Panc1 (cell line): ENCODE results near the gene CBX7.

Experiments used
- POLR2AphosphoS5 ChIP-seq: IDR thresholded peaks from 2 replicates; pipeline ENCODE4 v1.6.1; 2012; ENCODE audit warnings: mild to moderate bottlenecking, low read depth, low read length, moderate library complexity
- SIN3A ChIP-seq: IDR thresholded peaks from 2 replicates; pipeline ENCODE4 v1.6.1; 2012; ENCODE audit warnings: low read depth, mild to moderate bottlenecking, low read length, moderate library complexity, borderline replicate concordance; ENCODE audit not compliant: insufficient read depth
- TF ChIP-seq, protein P1 (sequence below): fragments of 450-650 bp; IDR thresholded peaks from 2 replicates; pipeline ENCODE4 v1.5.1; 2017; ENCODE audit warnings: mild to moderate bottlenecking
- TF ChIP-seq, protein P2 (sequence below), 2 experiments: IDR thresholded peaks; 2 replicates each; pipeline ENCODE4 v1.6.1; 2011 to 2012; ENCODE audit warnings: low read depth in 2 of 2, control low read depth in 1 of 2, low read length in 1 of 2, mild to moderate bottlenecking in 1 of 2, moderate library complexity in 1 of 2; ENCODE audit not compliant: insufficient read depth in 1 of 2

DNA sequence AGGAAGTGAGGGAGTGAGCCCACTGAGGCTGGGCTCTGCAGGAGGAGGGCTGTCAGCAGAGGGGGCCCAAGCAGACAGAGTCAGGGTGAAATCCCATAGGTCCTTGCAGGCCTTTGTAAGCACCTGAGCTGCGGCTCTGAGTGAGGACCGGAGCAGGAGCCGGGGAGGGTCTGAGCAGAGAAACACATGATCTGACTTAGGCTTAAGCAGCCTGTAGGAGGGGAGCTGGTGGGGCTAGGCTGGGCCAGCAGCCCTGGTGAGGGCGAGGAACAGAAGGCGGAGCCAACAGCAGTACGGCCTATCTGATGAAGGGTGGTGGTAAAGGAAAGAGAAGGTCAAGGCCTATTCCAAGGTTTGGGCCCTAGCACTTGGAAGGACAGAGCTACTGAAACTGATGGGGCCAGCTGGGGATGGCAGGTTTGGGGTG, 26.9 kb upstream of the CBX7 start:
- TF ChIP-seq POLR2AphosphoS5 = no peak
- TF ChIP-seq, protein P1, sequence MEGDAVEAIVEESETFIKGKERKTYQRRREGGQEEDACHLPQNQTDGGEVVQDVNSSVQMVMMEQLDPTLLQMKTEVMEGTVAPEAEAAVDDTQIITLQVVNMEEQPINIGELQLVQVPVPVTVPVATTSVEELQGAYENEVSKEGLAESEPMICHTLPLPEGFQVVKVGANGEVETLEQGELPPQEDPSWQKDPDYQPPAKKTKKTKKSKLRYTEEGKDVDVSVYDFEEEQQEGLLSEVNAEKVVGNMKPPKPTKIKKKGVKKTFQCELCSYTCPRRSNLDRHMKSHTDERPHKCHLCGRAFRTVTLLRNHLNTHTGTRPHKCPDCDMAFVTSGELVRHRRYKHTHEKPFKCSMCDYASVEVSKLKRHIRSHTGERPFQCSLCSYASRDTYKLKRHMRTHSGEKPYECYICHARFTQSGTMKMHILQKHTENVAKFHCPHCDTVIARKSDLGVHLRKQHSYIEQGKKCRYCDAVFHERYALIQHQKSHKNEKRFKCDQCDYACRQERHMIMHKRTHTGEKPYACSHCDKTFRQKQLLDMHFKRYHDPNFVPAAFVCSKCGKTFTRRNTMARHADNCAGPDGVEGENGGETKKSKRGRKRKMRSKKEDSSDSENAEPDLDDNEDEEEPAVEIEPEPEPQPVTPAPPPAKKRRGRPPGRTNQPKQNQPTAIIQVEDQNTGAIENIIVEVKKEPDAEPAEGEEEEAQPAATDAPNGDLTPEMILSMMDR = no peak
- TF ChIP-seq, protein P2, sequence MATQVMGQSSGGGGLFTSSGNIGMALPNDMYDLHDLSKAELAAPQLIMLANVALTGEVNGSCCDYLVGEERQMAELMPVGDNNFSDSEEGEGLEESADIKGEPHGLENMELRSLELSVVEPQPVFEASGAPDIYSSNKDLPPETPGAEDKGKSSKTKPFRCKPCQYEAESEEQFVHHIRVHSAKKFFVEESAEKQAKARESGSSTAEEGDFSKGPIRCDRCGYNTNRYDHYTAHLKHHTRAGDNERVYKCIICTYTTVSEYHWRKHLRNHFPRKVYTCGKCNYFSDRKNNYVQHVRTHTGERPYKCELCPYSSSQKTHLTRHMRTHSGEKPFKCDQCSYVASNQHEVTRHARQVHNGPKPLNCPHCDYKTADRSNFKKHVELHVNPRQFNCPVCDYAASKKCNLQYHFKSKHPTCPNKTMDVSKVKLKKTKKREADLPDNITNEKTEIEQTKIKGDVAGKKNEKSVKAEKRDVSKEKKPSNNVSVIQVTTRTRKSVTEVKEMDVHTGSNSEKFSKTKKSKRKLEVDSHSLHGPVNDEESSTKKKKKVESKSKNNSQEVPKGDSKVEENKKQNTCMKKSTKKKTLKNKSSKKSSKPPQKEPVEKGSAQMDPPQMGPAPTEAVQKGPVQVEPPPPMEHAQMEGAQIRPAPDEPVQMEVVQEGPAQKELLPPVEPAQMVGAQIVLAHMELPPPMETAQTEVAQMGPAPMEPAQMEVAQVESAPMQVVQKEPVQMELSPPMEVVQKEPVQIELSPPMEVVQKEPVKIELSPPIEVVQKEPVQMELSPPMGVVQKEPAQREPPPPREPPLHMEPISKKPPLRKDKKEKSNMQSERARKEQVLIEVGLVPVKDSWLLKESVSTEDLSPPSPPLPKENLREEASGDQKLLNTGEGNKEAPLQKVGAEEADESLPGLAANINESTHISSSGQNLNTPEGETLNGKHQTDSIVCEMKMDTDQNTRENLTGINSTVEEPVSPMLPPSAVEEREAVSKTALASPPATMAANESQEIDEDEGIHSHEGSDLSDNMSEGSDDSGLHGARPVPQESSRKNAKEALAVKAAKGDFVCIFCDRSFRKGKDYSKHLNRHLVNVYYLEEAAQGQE (IDR thresholded peaks at IDR 0.05; ENCODE audit: insufficient read depth in 1 of 2, low read depth in 2 of 2, low read length in 1 of 2) = no peak
- TF ChIP-seq SIN3A = no peak
